HAP-1 (cell line): ENCODE results near the gene HIP1.
"Not testable (repeated sequence)": the region's sequence is repeated elsewhere in the genome, so short reads cannot be mapped to it uniquely, and the experiment has no call there.

Experiments
- DNase-seq, 2 experiments: peaks; one replicate each; pipeline ENCODE4 v3.0.0-alpha.2; 2016 to 2020; ENCODE audit warnings: low spot score in 2 of 2
- H3K27me3 ChIP-seq: fragments of 250-450 bp; sonication (Bioruptor Pico); 2 replicates; pipeline ENCODE4 v1.5.1; 2020; ENCODE audit warnings: low read depth, mild to moderate bottlenecking, moderate library complexity
- H3K36me3 ChIP-seq: fragments of 250-450 bp; sonication (Bioruptor Pico); replicated peaks from 2 replicates; pipeline ENCODE4 v1.5.1; 2020; ENCODE audit warnings: mild to moderate bottlenecking
- H3K4me1 ChIP-seq: fragments of 250-450 bp; sonication (Bioruptor Pico); 2 replicates; pipeline ENCODE4 v1.5.1; 2020; ENCODE audit warnings: mild to moderate bottlenecking
- H3K4me3 ChIP-seq: fragments of 250-450 bp; sonication (Bioruptor Pico); 2 replicates; pipeline ENCODE4 v1.5.1; 2020; ENCODE audit warnings: mild to moderate bottlenecking, moderate library complexity
- H3K9me3 ChIP-seq: fragments of 250-450 bp; sonication (Bioruptor Pico); 2 replicates; pipeline ENCODE4 v1.5.1; 2020; ENCODE audit warnings: mild to moderate bottlenecking, moderate library complexity
- in situ Hi-C: fragments of 300-500 bp; cut with MboI; formaldehyde crosslinking; loops from 3 replicates; pipeline ENCODE4 v1.14.3; 2020; ENCODE audit warnings: low sequenced_read_pairs, inconsistent platforms, mixed read lengths

HIP1 gene

DNA sequence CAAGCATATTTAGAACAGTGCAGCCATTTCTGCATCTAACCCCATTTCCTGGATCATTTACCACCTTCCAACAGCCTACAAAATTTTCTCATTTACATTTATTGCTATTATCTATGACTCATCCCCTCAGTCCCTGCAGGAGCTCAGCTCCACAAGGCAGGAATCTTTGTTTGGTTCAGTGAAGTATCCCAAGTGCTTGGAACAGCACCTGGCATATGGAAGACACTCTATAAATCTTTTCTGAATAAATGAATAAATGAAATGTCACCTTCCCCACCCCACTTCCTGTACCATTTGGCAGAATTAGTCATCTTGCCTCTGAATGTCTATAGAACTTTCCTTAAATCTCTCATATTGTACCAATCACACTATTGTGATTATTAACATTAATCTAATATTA lies 110.7 kb downstream of the HIP1 start:
- Histone ChIP-seq H3K4me1 (no peaks in the 10 kb centered on the region), H3K27me3 (no peaks in the 10 kb centered on the region), H3K9me3 (peaks cover 10% of the 10 kb centered on the region; the same call in 1 of the 2 replicates), H3K36me3 (peaks cover 3% of the 10 kb centered on the region; the same call in 1 of the 2 replicates), H3K4me3 (no peak overlapping the region)
- no peak for DNase-seq
- in situ Hi-C loops, result no loop called here

DNA sequence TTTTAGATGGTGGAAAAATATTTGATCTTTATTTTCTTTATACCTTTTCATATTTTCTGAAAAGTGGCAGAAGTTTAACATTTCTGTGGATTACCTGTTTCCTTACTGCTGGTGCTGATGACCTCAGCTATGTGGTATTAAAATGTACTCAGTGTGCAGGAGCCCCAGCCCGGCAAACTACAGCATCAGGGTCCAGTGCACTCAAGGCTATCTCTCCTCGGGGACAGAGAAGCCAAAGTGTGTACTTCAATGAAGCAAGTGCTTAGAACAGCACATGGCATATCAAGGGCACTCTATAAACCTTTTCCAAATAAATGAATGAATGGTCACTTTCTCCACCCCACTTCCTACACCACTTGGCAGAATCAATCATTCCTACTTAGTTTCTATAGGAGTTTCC lies 111.8 kb downstream of the HIP1 start:
- Histone ChIP-seq H3K4me3 (no peak overlapping the region), H3K4me1 (no peaks in the 10 kb centered on the region), H3K27me3 (no peaks in the 10 kb centered on the region), H3K36me3 (no peaks in the 10 kb centered on the region), H3K9me3 (peaks cover 10% of the 10 kb centered on the region; the same call in 1 of the 2 replicates)
- in situ Hi-C loops, result no loop called here
- DNase-seq, result no peak

DNA sequence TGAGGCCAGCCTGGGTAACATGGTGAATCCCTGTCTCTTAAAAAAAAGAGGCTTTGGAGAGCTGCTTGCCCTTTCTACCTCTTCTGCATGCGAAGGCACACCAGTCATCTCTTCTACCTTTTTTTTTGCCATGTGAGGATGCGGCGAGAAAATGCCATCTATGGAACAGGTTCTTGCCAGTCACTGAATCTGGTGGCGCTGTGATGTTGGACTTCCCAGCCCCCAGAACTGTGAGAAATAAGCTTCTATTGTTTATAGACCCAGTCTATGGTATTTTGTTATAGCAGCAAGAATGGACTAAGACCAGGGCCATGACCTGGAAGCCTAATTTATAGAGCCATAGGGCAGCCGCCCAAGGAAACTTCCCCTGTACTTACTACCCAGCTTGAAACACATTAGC lies 112.9 kb downstream of the HIP1 start:
- Histone ChIP-seq H3K4me3 (no peak overlapping the region), H3K27me3 (no peaks in the 10 kb centered on the region), H3K9me3 (peaks cover 10% of the 10 kb centered on the region; the same call in 1 of the 2 replicates), H3K4me1 (no peaks in the 10 kb centered on the region), H3K36me3 (no peaks in the 10 kb centered on the region)
- in situ Hi-C loops, result no loop called here
- DNase-seq, result no peak

GRCh38 chr7:75624134-75624832 lies 114.5 kb downstream of the HIP1 start:
- no peaks in the 10 kb centered on the region for H3K36me3 ChIP-seq
- no peak for DNase-seq
- no peaks in the 10 kb centered on the region for H3K4me1 ChIP-seq
- H3K27me3 ChIP-seq, result no peaks in the 10 kb centered on the region
- in situ Hi-C loops, result no loop called here
- no peak overlapping the region for H3K4me3 ChIP-seq
- H3K9me3 ChIP-seq, result peaks cover 7% of the 10 kb centered on the region; the same call in 1 of the 2 replicates

DNA sequence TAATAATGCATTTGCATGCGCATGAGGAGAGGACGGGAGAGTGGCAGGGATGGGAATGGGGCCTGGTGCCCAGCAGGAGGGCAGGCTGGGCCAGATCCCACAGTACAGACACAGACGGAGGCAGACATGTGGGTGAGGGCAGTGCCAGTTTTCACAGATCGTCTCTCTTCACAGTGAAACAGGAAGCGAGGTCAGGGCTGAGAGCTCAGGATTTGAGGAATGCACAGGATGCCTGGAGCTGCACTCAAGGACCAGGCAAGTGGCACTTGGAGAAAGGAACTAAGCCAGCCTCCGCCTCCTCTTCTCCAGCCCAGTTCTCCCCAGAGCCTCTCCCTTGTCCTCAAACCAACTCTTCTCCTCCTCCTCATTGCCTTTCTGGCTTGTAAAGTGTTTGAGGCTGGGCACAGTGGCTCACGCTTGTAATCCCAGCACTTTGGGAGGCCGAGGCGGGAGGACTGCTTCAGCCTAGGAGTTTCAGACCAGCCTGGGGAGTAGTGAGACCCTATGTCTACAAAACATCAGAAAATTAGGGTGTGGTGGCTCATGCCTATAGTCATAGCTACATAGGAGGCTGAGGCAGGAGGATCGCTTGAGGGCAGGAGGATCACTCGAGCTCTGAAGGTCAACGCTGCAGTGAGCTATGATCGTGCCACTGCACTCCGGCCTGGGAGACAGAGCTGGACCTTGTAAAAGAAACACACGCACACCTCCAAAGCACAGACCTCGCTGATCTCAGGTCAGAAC lies 115.2 kb downstream of the HIP1 start:
- no peak overlapping the region for H3K4me3 ChIP-seq
- in situ Hi-C loops, result no loop called here
- no peaks in the 10 kb centered on the region for H3K4me1 ChIP-seq
- peaks cover 5% of the 10 kb centered on the region; the same call in 1 of the 2 replicates for H3K9me3 ChIP-seq
- H3K27me3 ChIP-seq, result no peaks in the 10 kb centered on the region
- H3K36me3 ChIP-seq, result no peaks in the 10 kb centered on the region
- no peak for DNase-seq

DNA sequence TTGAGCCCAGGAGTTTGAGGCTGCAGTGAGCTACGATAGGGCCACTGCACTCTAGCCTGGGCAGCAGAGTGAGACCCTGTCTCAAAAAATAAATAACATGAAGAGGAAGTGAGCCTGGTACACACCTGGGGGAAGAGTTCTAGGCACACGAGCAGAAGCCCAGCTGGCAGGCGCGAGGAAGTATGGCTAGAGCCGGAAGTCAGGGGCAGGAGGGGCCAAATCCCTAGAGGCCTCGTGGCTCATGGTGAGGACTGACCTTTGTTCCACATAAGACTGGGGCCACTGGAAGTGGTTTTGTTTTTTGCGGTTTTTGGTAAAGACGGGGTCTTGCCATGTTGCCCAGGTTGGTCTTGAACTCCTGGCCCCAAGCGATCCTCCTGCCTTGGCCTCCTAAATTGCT lies 117.6 kb downstream of the HIP1 start:
- in situ Hi-C loops, result no loop called here
- Histone ChIP-seq H3K27me3 (no peaks in the 10 kb centered on the region), H3K9me3 (no peaks in the 10 kb centered on the region), H3K4me3 (no peak overlapping the region), H3K36me3 (no peaks in the 10 kb centered on the region), H3K4me1 (no peaks in the 10 kb centered on the region)
- no peak for DNase-seq

DNA sequence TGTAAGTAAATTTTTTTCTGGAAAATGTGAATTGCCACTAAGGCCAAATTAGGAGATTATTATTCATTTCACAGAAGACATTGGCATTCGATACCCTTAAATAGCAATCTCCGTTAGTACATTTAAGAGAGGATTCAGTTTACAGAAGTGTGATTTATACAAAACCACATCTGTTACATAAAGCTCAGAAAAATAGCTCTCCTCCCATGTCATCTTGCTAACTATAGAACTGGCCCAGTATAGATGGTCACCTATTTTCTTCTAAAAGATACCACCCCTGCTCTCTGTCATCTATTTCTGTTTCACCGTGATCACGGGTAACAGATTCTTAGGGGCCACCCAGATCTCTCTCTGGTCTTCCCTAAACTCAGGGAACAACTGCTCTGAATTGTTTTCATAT lies 119.1 kb downstream of the HIP1 start:
- Histone ChIP-seq H3K9me3 (no peaks in the 10 kb centered on the region), H3K4me3 (no peak overlapping the region), H3K27me3 (no peaks in the 10 kb centered on the region), H3K4me1 (no peaks in the 10 kb centered on the region), H3K36me3 (no peaks in the 10 kb centered on the region)
- in situ Hi-C loops, result no loop called here
- DNase-seq, result no peak

GRCh38 chr7:75617634-75618234 lies 121.0 kb downstream of the HIP1 start:
- no peaks in the 10 kb centered on the region for H3K9me3 ChIP-seq
- no peak overlapping the region for H3K4me3 ChIP-seq
- no peaks in the 10 kb centered on the region for H3K36me3 ChIP-seq
- no peaks in the 10 kb centered on the region for H3K27me3 ChIP-seq
- DNase-seq, result no peak
- H3K4me1 ChIP-seq, result no peaks in the 10 kb centered on the region
- in situ Hi-C loops, result no loop called here

DNA sequence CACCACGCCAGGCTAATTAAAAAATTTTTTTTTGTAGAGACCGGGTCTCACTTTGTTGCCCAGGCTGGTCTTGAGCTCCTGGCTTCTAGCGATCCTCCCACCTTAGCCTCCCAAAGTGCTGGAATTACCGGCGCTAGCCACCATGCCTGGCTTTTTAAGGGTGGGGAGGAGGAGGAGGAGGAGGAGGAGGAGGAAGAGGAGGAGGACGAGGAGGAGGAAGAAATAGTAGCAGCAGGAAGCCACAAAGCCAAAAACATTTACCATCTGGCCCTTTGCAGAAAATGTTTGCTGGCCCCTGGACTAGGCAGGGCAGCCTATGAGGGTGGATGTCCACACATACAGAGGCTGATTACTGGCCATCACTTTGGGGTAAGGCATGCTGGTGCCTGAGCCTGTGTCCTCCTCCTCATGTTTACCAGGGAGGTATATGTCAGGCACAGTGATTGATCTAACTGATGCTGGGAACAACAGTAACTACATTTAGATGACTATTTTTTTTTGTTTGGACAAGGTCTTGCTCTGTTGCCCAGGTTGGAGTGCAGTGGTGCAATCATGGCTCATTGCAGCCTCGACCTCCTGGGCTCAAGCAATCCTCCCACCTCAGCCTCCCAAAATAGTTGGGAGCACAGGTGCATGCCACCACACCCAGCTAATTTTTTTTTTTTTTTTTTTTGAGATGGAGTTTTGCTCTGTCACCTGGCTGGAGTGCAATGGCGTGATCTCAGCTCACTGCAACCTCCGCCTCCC lies 122.1 kb downstream of the HIP1 start:
- DNase-seq, result no peak
- Histone ChIP-seq H3K9me3 (no peaks in the 10 kb centered on the region), H3K36me3 (no peaks in the 10 kb centered on the region), H3K4me1 (no peaks in the 10 kb centered on the region), H3K4me3 (no peak overlapping the region), H3K27me3 (no peaks in the 10 kb centered on the region)
- in situ Hi-C loops, result no loop called here

DNA sequence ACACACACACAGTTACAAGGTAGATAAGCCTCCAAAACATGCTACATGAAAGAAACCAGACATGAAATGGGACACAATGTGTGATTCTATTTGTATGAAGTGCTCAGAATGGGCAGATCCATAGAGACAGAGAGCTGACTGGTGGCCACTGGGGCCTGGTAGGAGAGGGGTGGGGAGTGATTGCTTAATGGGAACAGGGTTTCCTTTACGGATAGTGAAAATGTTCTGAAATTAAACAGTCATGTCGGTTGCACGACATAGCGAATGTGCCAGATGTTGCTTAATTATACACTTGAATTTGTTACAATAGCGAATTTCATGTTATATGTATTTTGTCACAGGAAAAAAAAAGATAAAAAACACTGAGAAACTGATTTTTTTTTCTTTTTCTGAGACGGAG lies 124.3 kb downstream of the HIP1 start:
- Histone ChIP-seq H3K36me3 (no peaks in the 10 kb centered on the region), H3K27me3 (no peaks in the 10 kb centered on the region), H3K4me3 (no peak overlapping the region), H3K4me1 (no peaks in the 10 kb centered on the region), H3K9me3 (no peaks in the 10 kb centered on the region)
- in situ Hi-C loops, result no loop called here
- no peak for DNase-seq

- DNase-seq, result no peak
- Histone ChIP-seq H3K9me3 (no peaks in the 10 kb centered on the region), H3K27me3 (no peaks in the 10 kb centered on the region), H3K4me3 (no peak overlapping the region), H3K4me1 (no peaks in the 10 kb centered on the region), H3K36me3 (no peaks in the 10 kb centered on the region)
- in situ Hi-C loops, result no loop called here
Observed at GRCh38 chr7:75613351-75613750, 125.4 kb downstream of the HIP1 start.

- Histone ChIP-seq H3K36me3 (no peaks in the 10 kb centered on the region), H3K27me3 (no peaks in the 10 kb centered on the region), H3K4me1 (no peaks in the 10 kb centered on the region), H3K9me3 (no peaks in the 10 kb centered on the region), H3K4me3 (no peak overlapping the region)
- in situ Hi-C loops, result no loop called here
- no peak for DNase-seq
Observed at GRCh38 chr7:75611557-75612178, 127.1 kb downstream of the HIP1 start.

GRCh38 chr7:75609416-75609815 lies 129.3 kb downstream of the HIP1 start:
- H3K27me3 ChIP-seq, H3K36me3 ChIP-seq, H3K4me1 ChIP-seq, H3K9me3 ChIP-seq, DNase-seq, H3K4me3 ChIP-seq, in situ Hi-C loops: not testable (repeated sequence)
